HG02870 (cell line): ENCODE measurements around the gene ADRM1.

Experiments used
- ATAC-seq: cut with Tn5 transposase; IDR thresholded peaks from one replicate; pipeline ENCODE4 v1.9.1; 2021; ENCODE audit warnings: mild to moderate bottlenecking, moderate library complexity; ENCODE audit not compliant: unreplicated experiment

ADRM1 gene

DNA sequence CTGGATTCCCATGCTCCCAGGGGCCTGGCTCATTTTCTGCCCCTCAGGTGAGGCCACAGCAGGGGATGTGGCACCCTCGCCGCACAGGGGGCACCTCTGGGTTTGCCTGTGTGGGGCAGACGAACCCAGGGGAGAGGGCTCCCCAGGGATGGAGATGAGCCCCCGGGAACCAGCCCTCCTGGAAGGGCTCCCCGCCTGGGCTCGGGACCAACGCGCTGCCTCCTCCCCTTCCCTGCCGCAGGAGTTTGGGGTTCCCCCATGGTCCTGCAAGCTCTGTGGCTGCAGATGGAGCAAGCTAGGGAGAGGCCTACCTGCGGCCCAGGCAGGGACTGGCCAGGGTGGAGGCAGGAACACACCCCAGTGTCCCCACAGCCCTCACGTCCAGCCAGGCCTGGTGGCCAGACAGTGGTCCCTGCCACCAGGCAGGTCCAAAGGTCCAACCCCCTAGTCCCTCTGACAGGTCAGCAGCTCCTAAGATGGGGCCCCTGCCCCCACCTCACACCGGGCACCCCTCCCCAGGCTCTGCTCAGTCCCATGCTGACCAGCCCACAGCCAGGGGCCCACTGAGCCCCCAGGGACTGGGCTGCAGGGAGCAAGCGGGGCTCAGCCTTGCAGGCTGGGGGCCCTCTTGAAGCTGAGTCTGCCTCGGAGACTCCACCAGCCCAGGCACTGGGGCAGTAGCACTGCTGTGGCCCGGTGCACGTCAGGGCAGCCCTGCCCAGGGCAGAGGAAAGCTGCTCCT, 50.7 kb downstream of the ADRM1 start:
- ATAC-seq, result no peak

DNA sequence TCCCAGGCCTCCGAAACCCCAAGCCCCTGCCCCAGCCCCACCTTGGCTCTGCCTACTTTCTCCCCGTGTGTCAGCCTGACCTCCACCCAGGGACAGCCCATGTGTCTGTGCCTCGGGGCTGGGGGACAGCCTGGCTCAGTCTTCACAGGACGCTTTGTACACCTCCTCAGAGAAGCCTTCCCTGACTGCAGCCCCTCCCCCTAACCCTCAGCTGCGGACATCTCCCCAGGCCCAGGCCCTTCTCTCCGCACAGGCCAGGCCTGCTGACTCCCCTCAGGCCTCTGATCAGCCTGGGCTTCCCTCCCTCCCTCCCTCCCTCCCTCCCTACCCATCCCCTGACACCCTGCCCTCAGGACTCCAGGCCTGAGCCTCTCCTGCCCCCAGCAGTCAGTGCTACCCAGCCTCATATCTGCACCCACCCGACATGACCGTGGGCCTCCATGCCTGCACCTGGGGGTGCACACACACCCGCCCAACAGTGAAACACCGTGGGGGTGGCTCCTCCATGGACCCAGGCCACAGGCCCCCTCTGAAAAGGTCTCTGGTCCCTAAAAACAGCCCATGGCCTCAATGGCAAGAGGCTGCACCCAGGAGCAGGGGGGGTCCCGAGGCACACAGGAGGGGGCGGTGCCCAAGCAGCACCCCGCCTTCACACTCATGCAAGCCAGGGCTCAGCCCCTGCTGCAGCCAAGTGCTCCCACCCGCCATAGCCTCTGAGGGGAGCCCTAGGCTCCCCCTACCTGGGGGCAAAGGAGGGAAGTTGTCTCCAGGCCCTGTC, 51.4 kb downstream of the ADRM1 start:
- ATAC-seq, result no peak

DNA sequence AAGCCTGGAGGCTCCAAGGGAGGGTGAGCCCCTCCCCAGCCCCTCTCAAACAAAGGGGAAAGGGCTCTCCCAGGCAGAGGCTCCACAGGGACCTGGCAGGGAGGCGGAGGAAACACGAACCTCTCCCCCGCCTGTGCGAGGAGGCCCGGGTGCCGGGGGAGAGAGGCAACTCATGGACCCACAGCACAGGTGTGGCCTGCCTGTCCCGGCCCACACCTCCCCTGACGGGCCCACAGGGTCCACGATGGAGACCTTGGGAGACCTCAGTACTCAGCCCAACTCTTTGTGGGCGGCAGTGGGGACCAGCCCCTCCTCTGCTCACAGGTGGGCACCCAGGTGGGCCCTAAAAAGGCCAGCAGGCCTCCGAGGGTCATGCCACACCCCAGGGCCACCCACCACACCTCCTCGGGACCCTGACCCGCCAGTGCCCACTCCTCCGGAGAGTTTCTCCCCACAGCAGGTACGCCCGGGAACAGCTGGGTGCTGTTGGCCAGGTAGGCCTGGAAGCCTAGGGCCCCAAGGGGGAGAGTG, 52.1 kb downstream of the ADRM1 start:
- no peak for ATAC-seq

DNA sequence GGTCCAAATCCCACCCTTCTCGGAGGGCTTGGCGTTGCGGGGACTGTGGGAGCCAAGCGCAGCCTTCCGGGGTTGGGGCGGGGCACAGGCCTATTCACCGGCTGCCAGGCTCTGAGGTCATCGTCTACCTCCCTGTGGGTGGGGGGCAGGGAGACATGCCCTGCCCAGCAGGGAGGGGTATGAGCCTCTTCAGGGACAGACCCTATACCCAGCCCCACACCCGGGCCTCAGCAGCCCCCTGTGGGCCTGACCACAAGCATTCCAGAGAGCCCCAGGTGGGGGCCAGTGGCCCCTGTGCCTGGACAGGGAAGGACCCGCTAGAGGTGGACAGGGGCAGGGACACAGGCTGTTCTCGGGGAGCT, 52.7 kb downstream of the ADRM1 start:
- no peak for ATAC-seq

DNA sequence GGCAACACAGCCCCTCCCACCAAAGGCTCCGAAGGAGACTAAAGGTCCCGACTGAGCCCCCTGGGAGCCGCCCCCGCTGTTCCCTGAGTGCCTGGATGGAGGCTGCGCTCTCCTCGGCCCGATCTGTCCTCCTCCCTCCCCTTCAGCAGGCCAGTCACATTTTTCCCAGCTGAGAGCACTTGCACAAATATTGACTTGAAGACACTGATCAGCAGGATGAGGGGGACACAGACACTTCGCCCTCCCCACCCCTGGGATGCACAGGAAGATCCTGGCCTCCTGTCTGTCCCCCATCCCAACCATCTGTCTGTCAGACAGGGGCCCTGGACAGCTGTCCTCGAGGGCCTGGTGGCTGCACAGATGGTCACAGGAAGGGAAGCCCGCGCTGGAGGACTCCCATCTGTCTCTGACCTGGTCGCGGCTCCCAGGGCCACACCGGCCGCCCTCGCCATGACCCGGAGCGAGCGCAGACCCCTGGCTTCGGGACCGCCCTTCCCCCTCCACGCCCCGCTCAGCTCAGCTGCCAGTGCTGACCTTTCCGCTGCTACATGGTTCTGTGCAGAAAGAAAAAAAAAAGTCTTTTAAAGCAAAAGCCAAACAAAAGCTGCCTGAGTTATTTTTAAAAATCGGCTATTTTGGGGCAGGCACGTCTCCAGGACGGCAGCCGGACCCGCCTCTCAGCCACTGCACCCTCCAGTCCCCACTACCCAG, 53.2 kb downstream of the ADRM1 start:
- no peak for ATAC-seq

DNA sequence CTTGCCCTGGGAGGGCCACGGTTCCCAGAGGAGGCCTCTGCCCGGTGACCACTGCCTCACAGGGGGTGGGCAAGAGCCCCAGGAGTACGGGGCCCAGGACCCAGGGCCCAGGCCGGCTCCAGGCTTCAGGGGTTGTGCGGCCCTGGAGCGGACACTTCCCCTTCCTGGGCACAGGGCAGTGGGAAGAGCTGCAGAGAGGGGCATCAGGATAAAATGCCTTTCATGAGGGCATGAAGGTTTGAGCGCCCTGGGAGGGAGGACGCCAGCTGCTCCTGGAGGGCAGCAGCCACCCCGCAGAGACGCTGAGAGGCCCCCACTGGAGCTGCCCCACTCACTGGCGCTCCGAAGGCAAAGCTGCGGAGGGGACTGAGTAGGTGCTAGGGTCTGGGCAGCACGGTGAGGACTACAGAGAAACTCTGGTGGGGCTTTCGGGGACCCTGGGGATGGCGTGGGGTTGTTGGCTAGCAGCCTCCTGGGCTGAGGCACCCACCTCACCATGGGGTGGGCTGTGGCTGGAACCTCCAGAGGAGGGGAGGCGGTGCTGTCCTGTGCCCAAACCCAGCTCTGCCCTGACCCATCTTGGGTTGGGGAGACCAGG, 53.9 kb downstream of the ADRM1 start:
- ATAC-seq, result no peak

DNA sequence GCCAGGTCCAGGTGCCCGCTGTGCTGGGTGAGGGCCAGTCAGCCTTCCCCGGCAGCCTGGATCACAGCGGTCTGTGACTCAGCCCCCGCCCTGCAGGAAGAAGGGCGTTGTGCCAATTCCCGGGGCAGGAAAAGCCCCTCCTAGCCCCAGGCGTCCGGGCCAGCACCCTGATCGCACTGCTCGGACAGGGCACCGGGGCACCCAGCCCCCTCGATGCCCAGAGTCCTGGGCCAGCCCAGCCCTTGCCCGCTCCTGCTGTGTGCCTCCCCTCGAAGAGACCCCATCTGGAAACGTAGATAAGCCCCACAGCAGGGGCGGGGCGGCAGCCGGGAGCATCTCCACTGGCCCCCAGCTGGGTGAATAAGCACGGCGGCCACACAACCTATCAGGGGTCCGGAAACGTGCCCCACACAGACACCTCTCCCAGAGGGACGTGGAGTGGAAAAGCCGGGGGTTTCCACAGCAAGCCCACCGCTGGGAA, 54.4 kb downstream of the ADRM1 start:
- no peak for ATAC-seq

DNA sequence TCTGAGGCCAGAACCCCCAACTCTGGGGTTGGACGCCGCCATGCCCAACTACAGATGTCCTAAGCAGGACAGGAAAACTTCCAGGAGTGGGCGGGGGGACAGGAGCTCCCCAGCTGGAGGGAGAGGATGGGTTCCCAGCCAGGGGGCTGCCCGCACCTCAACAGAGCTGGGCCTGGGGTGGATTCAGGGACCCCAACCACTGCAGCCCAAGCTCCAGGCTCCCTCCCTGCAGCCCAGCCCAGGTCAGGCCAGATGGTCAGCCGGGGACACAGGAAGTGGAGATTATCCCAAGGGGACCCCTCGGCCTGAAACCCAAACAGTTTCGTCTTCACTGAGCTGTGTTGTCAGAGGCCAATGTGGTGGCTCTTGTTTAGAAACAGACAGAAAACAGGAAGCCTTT, 54.9 kb downstream of the ADRM1 start:
- ATAC-seq, result no peak
